GM19238 (cell line): ENCODE data around the gene NAE1.

Experiments
- DNase-seq: peaks from one replicate; pipeline ENCODE4 v3.0.0; 2011; ENCODE audit warnings: low spot score; ENCODE audit not compliant: insufficient read length

The NAE1 gene

GRCh38 chr16:66850115-66850815 lies 19.5 kb upstream of the NAE1 start:
- DNase-seq, result no peak

GRCh38 chr16:66849549-66849948 lies 18.8 kb upstream of the NAE1 start:
- DNase-seq, result no peak

- no peak for DNase-seq
These were observed 18.2 kb upstream of the NAE1 start for GRCh38 chr16:66849021-66849420.

- DNase-seq, result no peak
These were observed 17.4 kb upstream of the NAE1 start for GRCh38 chr16:66848172-66848571.

GRCh38 chr16:66847533-66848067 lies 16.8 kb upstream of the NAE1 start:
- no peak for DNase-seq

GRCh38 chr16:66846831-66847230 lies 16.1 kb upstream of the NAE1 start:
- DNase-seq, result no peak

- no peak for DNase-seq
These were observed 15.5 kb upstream of the NAE1 start for GRCh38 chr16:66846266-66846665.

GRCh38 chr16:66845791-66846221 lies 15.0 kb upstream of the NAE1 start:
- DNase-seq, result no peak

GRCh38 chr16:66845080-66845410 lies 14.3 kb upstream of the NAE1 start:
- no peak for DNase-seq

- DNase-seq, result no peak
These were observed 13.7 kb upstream of the NAE1 start, which contains the start of gene CA7 for GRCh38 chr16:66844342-66845079. Gene CA7, plus strand, starts transcription at chr16:66844414. Its CDS starts 74 bp downstream, at chr16:66844488.

- no peak for DNase-seq
These were observed 13.2 kb upstream of the NAE1 start for GRCh38 chr16:66844009-66844341.

GRCh38 chr16:66843191-66843590 lies 12.4 kb upstream of the NAE1 start:
- DNase-seq, result no peak

GRCh38 chr16:66842765-66843164 lies 12.0 kb upstream of the NAE1 start:
- DNase-seq, result no peak

- no peak for DNase-seq
These were observed 10.6 kb upstream of the NAE1 start for GRCh38 chr16:66841366-66841765.

- DNase-seq, result no peak
These were observed 10.1 kb upstream of the NAE1 start for GRCh38 chr16:66840883-66841282.

- DNase-seq, result no peak
These were observed 4.0 kb upstream of the NAE1 start for GRCh38 chr16:66834746-66835145.

GRCh38 chr16:66832661-66833305 lies 2.0 kb upstream of the NAE1 start:
- no peak for DNase-seq

GRCh38 chr16:66832190-66832589 lies 1.4 kb upstream of the NAE1 start:
- no peak for DNase-seq

- no peak for DNase-seq
These were observed 6.8 kb downstream of the NAE1 start for GRCh38 chr16:66824006-66824405.

- no peak for DNase-seq
These were observed 16.0 kb downstream of the NAE1 start for GRCh38 chr16:66814734-66815133.

- DNase-seq, result no peak
These were observed 19.7 kb downstream of the NAE1 start for GRCh38 chr16:66811043-66811442.

GRCh38 chr16:66810391-66810790 lies 20.4 kb downstream of the NAE1 start:
- no peak for DNase-seq
